ENCODE measurements around the gene TCP11.
"Not testable (repeated sequence)": the region's sequence is repeated elsewhere in the genome, so short reads cannot be mapped to it uniquely, and the experiment has no call there.

Gene TCP11

GRCh38 chr6:35146453-35146852 lies 5.3 kb upstream of the TCP11 start:
- TF ChIP-seq CTCF (IDR thresholded peaks at IDR 0.05; ENCODE audit: extremely low read depth, insufficient read depth, missing control alignments) = peak; percentile 58
- peak; percentile 49 for DNase-seq (ENCODE audit: low spot score)
- in situ Hi-C loops (cut with MboI; ENCODE audit: low pct_unique_long_range_greater_than_20kb, low sequenced_read_pairs, unreplicated experiment) = no loop called here

GRCh38 chr6:35145757-35146156 lies 4.6 kb upstream of the TCP11 start:
- in situ Hi-C loops (cut with MboI; ENCODE audit: low pct_unique_long_range_greater_than_20kb, low sequenced_read_pairs, unreplicated experiment) = no loop called here
- no peak for DNase-seq (ENCODE audit: low spot score)
- no peak for TF ChIP-seq CTCF (IDR thresholded peaks at IDR 0.05; ENCODE audit: extremely low read depth, insufficient read depth, missing control alignments)

- DNase-seq (ENCODE audit: low spot score) = no peak
- in situ Hi-C loops (cut with MboI; ENCODE audit: low pct_unique_long_range_greater_than_20kb, low sequenced_read_pairs, unreplicated experiment) = no loop called here
- TF ChIP-seq CTCF (IDR thresholded peaks at IDR 0.05; ENCODE audit: extremely low read depth, insufficient read depth, missing control alignments) = no peak
These were observed 1.7 kb upstream of the TCP11 start for GRCh38 chr6:35142588-35143569.

- DNase-seq (ENCODE audit: low spot score) = peak; percentile 22
- no peak for TF ChIP-seq CTCF (IDR thresholded peaks at IDR 0.05; ENCODE audit: extremely low read depth, insufficient read depth, missing control alignments)
- in situ Hi-C loops (cut with MboI; ENCODE audit: low pct_unique_long_range_greater_than_20kb, low sequenced_read_pairs, unreplicated experiment) = no loop called here
These were observed 516 bp downstream of the TCP11 start for GRCh38 chr6:35140639-35141006.

- DNase-seq (ENCODE audit: low spot score) = peak; percentile 59
- in situ Hi-C loops (cut with MboI; ENCODE audit: low pct_unique_long_range_greater_than_20kb, low sequenced_read_pairs, unreplicated experiment) = loop anchor here (10.0 kb wide), 1 partner anchor 155 kb away; no protein-coding TSS in a partner anchor
- TF ChIP-seq CTCF (IDR thresholded peaks at IDR 0.05; ENCODE audit: extremely low read depth, insufficient read depth, missing control alignments) = peak; percentile 77
These were observed 1.1 kb downstream of the TCP11 start for GRCh38 chr6:35139924-35140638.

GRCh38 chr6:35139470-35139869 lies 1.7 kb downstream of the TCP11 start:
- no peak for DNase-seq (ENCODE audit: low spot score)
- in situ Hi-C loops (cut with MboI; ENCODE audit: low pct_unique_long_range_greater_than_20kb, low sequenced_read_pairs, unreplicated experiment) = loop anchor here (10.0 kb wide), 1 partner anchor 155 kb away; no protein-coding TSS in a partner anchor
- no peak for TF ChIP-seq CTCF (IDR thresholded peaks at IDR 0.05; ENCODE audit: extremely low read depth, insufficient read depth, missing control alignments)

GRCh38 chr6:35138191-35138590 lies 2.9 kb downstream of the TCP11 start:
- in situ Hi-C loops (cut with MboI; ENCODE audit: low pct_unique_long_range_greater_than_20kb, low sequenced_read_pairs, unreplicated experiment) = loop anchor here (10.0 kb wide), 1 partner anchor 153 kb away; no protein-coding TSS in a partner anchor

More at GRCh38 chr6:35138191-35138590, 2.9 kb downstream of the TCP11 start:
- DNase-seq (ENCODE audit: low spot score) = not testable (repeated sequence)
